Measurements from ENCODE around the gene RBL1. TPM values are rescaled to one million over a fixed set of nuclear protein-coding genes. Genes with fewer than 3 reads are reported as not detected.

Gene RBL1
- total RNA-seq, 1 donor from 2014 or later = 1.9 TPM

- Histone ChIP-seq H3K27ac (no peak overlapping the region), H3K9me3 (no peaks in the 10 kb centered on the region), H3K4me3 (no peak overlapping the region), H3K4me1 (no peaks in the 10 kb centered on the region), H3K27me3 (no peaks in the 10 kb centered on the region), H3K36me3 (no peaks in the 10 kb centered on the region)
- no peak for DNase-seq (ENCODE audit: low spot score in 2 of 2)
- intact Hi-C loops (cut with DNase I) = no loop called here
- no peak for TF ChIP-seq CTCF (IDR thresholded peaks at IDR 0.05)
These were observed 18.2 kb upstream of the RBL1 start for GRCh38 chr20:37114012-37114411.

GRCh38 chr20:37111926-37112455, 16.2 kb upstream of the RBL1 start:
- Histone ChIP-seq H3K27ac (no peak overlapping the region), H3K27me3 (no peaks in the 10 kb centered on the region), H3K4me1 (no peaks in the 10 kb centered on the region), H3K9me3 (no peaks in the 10 kb centered on the region), H3K4me3 (no peak overlapping the region), H3K36me3 (no peaks in the 10 kb centered on the region)
- DNase-seq (ENCODE audit: low spot score in 2 of 2) = no peak
- TF ChIP-seq CTCF (IDR thresholded peaks at IDR 0.05) = no peak
- intact Hi-C loops (cut with DNase I) = no loop called here

GRCh38 chr20:37108676-37109075, 12.9 kb upstream of the RBL1 start:
- no peaks in the 10 kb centered on the region for H3K36me3 ChIP-seq
- intact Hi-C loops (cut with DNase I) = no loop called here
- no peaks in the 10 kb centered on the region for H3K27me3 ChIP-seq
- no peaks in the 10 kb centered on the region for H3K4me1 ChIP-seq
- TF ChIP-seq CTCF (IDR thresholded peaks at IDR 0.05) = no peak
- no peak overlapping the region for H3K27ac ChIP-seq
- H3K4me3 ChIP-seq = no peak overlapping the region
- DNase-seq (ENCODE audit: low spot score in 2 of 2) = no peak
- H3K9me3 ChIP-seq = no peaks in the 10 kb centered on the region

GRCh38 chr20:37102571-37102970, 6.8 kb upstream of the RBL1 start:
- no peak for DNase-seq (ENCODE audit: low spot score in 2 of 2)
- Histone ChIP-seq H3K4me3 (no peak overlapping the region), H3K9me3 (no peaks in the 10 kb centered on the region), H3K27me3 (no peaks in the 10 kb centered on the region), H3K4me1 (no peaks in the 10 kb centered on the region), H3K27ac (no peak overlapping the region), H3K36me3 (no peaks in the 10 kb centered on the region)
- intact Hi-C loops (cut with DNase I) = no loop called here
- no peak for TF ChIP-seq CTCF (IDR thresholded peaks at IDR 0.05)

GRCh38 chr20:37096415-37097041, 731 bp upstream of the RBL1 start:
- intact Hi-C loops (cut with DNase I) = no loop called here
- Histone ChIP-seq H3K9me3 (no peaks in the 10 kb centered on the region), H3K27me3 (no peaks in the 10 kb centered on the region), H3K36me3 (no peaks in the 10 kb centered on the region), H3K4me1 (peaks cover 5 to 9% of the 10 kb centered on the region in 2 donors), H3K4me3 (peak overlapping the region; percentile 79 to 89), H3K27ac (peak overlapping the region; percentile 64 to 69)
- no peak for DNase-seq (ENCODE audit: low spot score in 2 of 2)
- no peak for TF ChIP-seq CTCF (IDR thresholded peaks at IDR 0.05)
